H1 (cell line): ENCODE measurements around the gene EN2. TPM values are rescaled to one million over a fixed set of nuclear protein-coding genes. Genes with fewer than 3 reads are reported as not detected.

Experiments
- ASH2L ChIP-seq: fragments of 200-600, 300-600 bp; sonication (generic); IDR thresholded peaks from one replicate; pipeline ENCODE4 v1.7.1; 2017; ENCODE audit warnings: low read length
- BCL11A ChIP-seq, 2 experiments: IDR thresholded peaks; one replicate each; pipeline ENCODE4 v1.6.1; 2011; ENCODE audit warnings: low read depth in 2 of 2, low read length in 2 of 2, mild to moderate bottlenecking in 2 of 2
- BRCA1 ChIP-seq: IDR thresholded peaks from 2 replicates; pipeline ENCODE4 v1.6.1; 2012; ENCODE audit warnings: low read depth, low read length, improper control_type of control experiment
- CBX8 ChIP-seq: fragments of 300-800, 300-1000 bp; sonication (generic); IDR thresholded peaks from 2 replicates; pipeline ENCODE4 v1.7.1; 2016; ENCODE audit warnings: low read depth, low read length, borderline replicate concordance
- CHD1 ChIP-seq: IDR thresholded peaks from 2 replicates; pipeline ENCODE4 v1.6.1; 2012; ENCODE audit warnings: low read depth, low read length, improper control_type of control experiment
- CTBP2 ChIP-seq: IDR thresholded peaks from 2 replicates; pipeline ENCODE4 v1.7.0; 2011; ENCODE audit warnings: borderline replicate concordance, mild to moderate bottlenecking, moderate library complexity, mixed read lengths, low read length; ENCODE audit not compliant: insufficient read depth, insufficient read length
- EP300 ChIP-seq, 2 experiments: IDR thresholded peaks; 1 replicate in 1 of 2; 2 replicates in 1 of 2; pipeline ENCODE4 v1.6.1; 2011 to 2012; ENCODE audit warnings: low read depth in 2 of 2, low read length in 2 of 2, mild to moderate bottlenecking in 2 of 2, borderline replicate concordance in 1 of 2, inconsistent platforms in 1 of 2, moderate library complexity in 1 of 2
- HDAC2 ChIP-seq, 2 experiments: fragments of 300-600 bp in 1 of 2; sonication (generic) in 1 of 2; IDR thresholded peaks; 2 replicates each; pipeline ENCODE4 v1.6.1; 2011 to 2012; ENCODE audit warnings: low read depth in 2 of 2, low read length in 2 of 2, mild to moderate bottlenecking in 2 of 2, moderate library complexity in 2 of 2, borderline replicate concordance in 1 of 2, inconsistent platforms in 1 of 2
- HDAC6 ChIP-seq: IDR thresholded peaks from one replicate; pipeline ENCODE4 v1.7.1; 2012; ENCODE audit warnings: low read depth, mild to moderate bottlenecking, inconsistent platforms, low read length, moderate library complexity
- JUND ChIP-seq: IDR thresholded peaks from 2 replicates; pipeline ENCODE4 v1.6.1; 2011; ENCODE audit warnings: mild to moderate bottlenecking, improper control_type of control experiment, low read length
- KDM5A ChIP-seq: fragments of 200-600 bp; IDR thresholded peaks from 2 replicates; pipeline ENCODE4 v1.7.1; 2012; ENCODE audit warnings: mild to moderate bottlenecking, low read length, inconsistent platforms, mixed read lengths
- POLR2A ChIP-seq, 2 experiments: IDR thresholded peaks; 1 replicate in 1 of 2; 2 replicates in 1 of 2; pipeline ENCODE4 v1.6.1; 2011; ENCODE audit warnings: low read depth in 2 of 2, low read length in 2 of 2, mild to moderate bottlenecking in 2 of 2; ENCODE audit errors: control extremely low read depth in 1 of 2
- RAD21 ChIP-seq, 2 experiments: IDR thresholded peaks in 1 of 2; conservative IDR thresholded peaks in 1 of 2; 2 replicates each; pipeline ENCODE4 v1.6.1; 2011; ENCODE audit warnings: low read depth in 2 of 2, low read length in 2 of 2, improper control_type of control experiment in 1 of 2, inconsistent platforms in 1 of 2, mild to moderate bottlenecking in 1 of 2, moderate library complexity in 1 of 2
- RBBP5 ChIP-seq: IDR thresholded peaks from 2 replicates; pipeline ENCODE4 v1.7.1; 2012; ENCODE audit warnings: low read depth, mild to moderate bottlenecking, inconsistent platforms, low read length, moderate library complexity, borderline replicate concordance
- RNF2 ChIP-seq: fragments of 200-900, 300-1000 bp; sonication (generic); IDR thresholded peaks from 2 replicates; pipeline ENCODE4 v1.7.1; 2016; ENCODE audit warnings: borderline replicate concordance, low read depth, mild to moderate bottlenecking, antibody characterized with exemption, low read length; ENCODE audit not compliant: poor library complexity, severe bottlenecking; ENCODE audit errors: missing control alignments
- RXRA ChIP-seq: IDR thresholded peaks from 2 replicates; pipeline ENCODE4 v1.6.1; 2011; ENCODE audit warnings: low read depth, mild to moderate bottlenecking, low read length, moderate library complexity; ENCODE audit not compliant: insufficient read depth
- SIX5 ChIP-seq: IDR thresholded peaks from 2 replicates; pipeline ENCODE4 v1.6.1; 2011; ENCODE audit warnings: mild to moderate bottlenecking, low read depth, low read length
- SP1 ChIP-seq: IDR thresholded peaks from 2 replicates; pipeline ENCODE4 v1.6.1; 2011; ENCODE audit warnings: low read depth, low read length
- SRF ChIP-seq: IDR thresholded peaks from 2 replicates; pipeline ENCODE4 v1.6.1; 2011; ENCODE audit warnings: mild to moderate bottlenecking, low read depth, low read length, moderate library complexity
- TCF12 ChIP-seq: IDR thresholded peaks from 2 replicates; pipeline ENCODE4 v1.6.1; 2011; ENCODE audit warnings: low read depth, mild to moderate bottlenecking, low read length
- polyA plus RNA-seq, 7 experiments: library from polyadenylated mRNA; depleted of rRNA in 3 of 7; stranded (reverse) in 5 of 7; unstranded in 2 of 7; fragments of >200 nt in 5 of 7; fragments of 200-250 nt in 2 of 7; gene quantifications; 1 replicate in 5 of 7; 2 replicates in 1 of 7; 4 replicates in 1 of 7; pipeline versions ENCODE4 v1.2.1 to v1.2.3, GENCODE V29; 2011 to 2013; ENCODE audit warnings: missing spikeins in 2 of 7, mixed read lengths in 2 of 7
- total RNA-seq: library from RNA; stranded (reverse); fragmentation: NEBNext Ultra II Directional; extraction: Animal tissue kit (Norgen Biotek cat#: 25700); gene quantifications from 2 replicates; pipeline ENCODE4 v1.2.1, GENCODE V29; 2021
- TF ChIP-seq, protein P1 (sequence below), 3 experiments: IDR thresholded peaks; 1 replicate in 2 of 3; 2 replicates in 1 of 3; pipeline versions ENCODE4 v1.5.1 to v1.6.1; 2011; ENCODE audit warnings: low read length in 3 of 3, mild to moderate bottlenecking in 3 of 3, inconsistent platforms in 2 of 3, low read depth in 1 of 3, moderate library complexity in 1 of 3; ENCODE audit not compliant: insufficient read depth in 1 of 3; ENCODE audit errors: control extremely low read depth in 1 of 3

EN2 gene
- total and polyA plus RNA-seq, 2 of the 8 experiments (the other 6 are each of a cell fraction or from before 2014, with no cell fraction given), result not detected

DNA sequence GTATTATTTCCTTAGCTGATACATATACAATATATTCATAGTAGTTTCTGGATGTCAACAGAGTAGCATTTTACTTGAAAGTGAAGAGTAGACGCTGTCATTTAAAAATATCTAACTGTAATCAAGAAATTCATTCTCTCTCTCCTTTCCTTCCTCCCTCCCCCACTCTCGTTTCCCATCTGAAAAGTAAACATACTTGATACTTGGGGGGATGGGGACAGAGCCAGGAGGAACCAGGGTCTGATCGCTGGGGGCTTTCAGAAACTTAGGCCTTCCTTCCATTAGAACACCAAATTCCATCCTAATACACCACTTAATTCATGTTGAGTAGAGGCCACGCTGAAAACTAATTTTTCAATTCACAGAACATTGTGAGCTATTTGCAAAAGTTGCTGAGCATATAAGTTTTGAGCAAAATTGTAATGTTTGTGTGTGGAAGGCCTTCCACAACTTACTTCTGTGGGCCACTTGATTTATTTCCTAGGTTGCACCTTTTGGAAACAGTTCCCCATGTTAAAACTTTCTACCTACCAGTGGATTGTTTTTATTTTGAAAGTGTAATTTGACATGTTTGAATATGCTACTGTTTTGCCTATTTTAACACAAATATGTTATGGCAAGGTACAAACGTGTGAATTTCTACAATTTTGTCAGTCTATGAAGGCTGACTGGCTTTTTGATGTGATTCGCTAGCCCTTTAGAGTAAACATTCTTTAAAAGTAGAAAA lies 53.2 kb downstream of the EN2 start (continued):
- TF ChIP-seq CTBP2 (no peak), SRF (no peak), SIX5 (no peak), SP1 (peak; percentile 52; the same call in 1 of the 2 replicates), ASH2L (no peak), HDAC6 (no peak), RBBP5 (no peak), JUND (no peak), RNF2 (peak; percentile 54), CBX8 (0 out of 2 replicates have a peak, but pooled peaks have one; percentile 20), CHD1 (no peak), EP300 (IDR thresholded peaks at IDR 0.05; ENCODE audit: borderline replicate concordance in 1 of 2, low read depth in 2 of 2, low read length in 2 of 2) (no peak), BRCA1 (no peak), HDAC2 (IDR thresholded peaks at IDR 0.05; ENCODE audit: borderline replicate concordance in 1 of 2, low read depth in 2 of 2, low read length in 2 of 2) (no peak), RAD21 (IDR thresholded peaks at IDR 0.05 in 1 of 2, conservative IDR thresholded peaks at IDR 0.05 in 1 of 2; ENCODE audit: low read depth in 2 of 2, low read length in 2 of 2) (no peak), KDM5A (no peak), POLR2A (IDR thresholded peaks at IDR 0.05; ENCODE audit: control extremely low read depth in 1 of 2, low read depth in 2 of 2, low read length in 2 of 2) (no peak), RXRA (no peak), BCL11A (IDR thresholded peaks at IDR 0.05; ENCODE audit: low read depth in 2 of 2, low read length in 2 of 2) (no peak), TCF12 (0 out of 2 replicates have a peak, but pooled peaks have one; percentile 18)
- TF ChIP-seq, protein P1, sequence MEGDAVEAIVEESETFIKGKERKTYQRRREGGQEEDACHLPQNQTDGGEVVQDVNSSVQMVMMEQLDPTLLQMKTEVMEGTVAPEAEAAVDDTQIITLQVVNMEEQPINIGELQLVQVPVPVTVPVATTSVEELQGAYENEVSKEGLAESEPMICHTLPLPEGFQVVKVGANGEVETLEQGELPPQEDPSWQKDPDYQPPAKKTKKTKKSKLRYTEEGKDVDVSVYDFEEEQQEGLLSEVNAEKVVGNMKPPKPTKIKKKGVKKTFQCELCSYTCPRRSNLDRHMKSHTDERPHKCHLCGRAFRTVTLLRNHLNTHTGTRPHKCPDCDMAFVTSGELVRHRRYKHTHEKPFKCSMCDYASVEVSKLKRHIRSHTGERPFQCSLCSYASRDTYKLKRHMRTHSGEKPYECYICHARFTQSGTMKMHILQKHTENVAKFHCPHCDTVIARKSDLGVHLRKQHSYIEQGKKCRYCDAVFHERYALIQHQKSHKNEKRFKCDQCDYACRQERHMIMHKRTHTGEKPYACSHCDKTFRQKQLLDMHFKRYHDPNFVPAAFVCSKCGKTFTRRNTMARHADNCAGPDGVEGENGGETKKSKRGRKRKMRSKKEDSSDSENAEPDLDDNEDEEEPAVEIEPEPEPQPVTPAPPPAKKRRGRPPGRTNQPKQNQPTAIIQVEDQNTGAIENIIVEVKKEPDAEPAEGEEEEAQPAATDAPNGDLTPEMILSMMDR (IDR thresholded peaks at IDR 0.05; ENCODE audit: control extremely low read depth in 1 of 3, insufficient read depth in 1 of 3, low read depth in 1 of 3, low read length in 3 of 3), result no peak
